22Rv1 (cell line): ENCODE data around the gene SPEG.

ENCODE experiments used
- ZFX ChIP-seq: fragments of 450-650 bp; IDR thresholded peaks from 2 replicates; pipeline ENCODE4 v1.6.1; 2017; ENCODE audit warnings: antibody characterized with exemption, borderline replicate concordance
- TF ChIP-seq, protein P1 (sequence below): fragments of 450-650 bp; IDR thresholded peaks from 2 replicates; pipeline ENCODE4 v1.5.1; 2017; ENCODE audit warnings: mild to moderate bottlenecking

DNA sequence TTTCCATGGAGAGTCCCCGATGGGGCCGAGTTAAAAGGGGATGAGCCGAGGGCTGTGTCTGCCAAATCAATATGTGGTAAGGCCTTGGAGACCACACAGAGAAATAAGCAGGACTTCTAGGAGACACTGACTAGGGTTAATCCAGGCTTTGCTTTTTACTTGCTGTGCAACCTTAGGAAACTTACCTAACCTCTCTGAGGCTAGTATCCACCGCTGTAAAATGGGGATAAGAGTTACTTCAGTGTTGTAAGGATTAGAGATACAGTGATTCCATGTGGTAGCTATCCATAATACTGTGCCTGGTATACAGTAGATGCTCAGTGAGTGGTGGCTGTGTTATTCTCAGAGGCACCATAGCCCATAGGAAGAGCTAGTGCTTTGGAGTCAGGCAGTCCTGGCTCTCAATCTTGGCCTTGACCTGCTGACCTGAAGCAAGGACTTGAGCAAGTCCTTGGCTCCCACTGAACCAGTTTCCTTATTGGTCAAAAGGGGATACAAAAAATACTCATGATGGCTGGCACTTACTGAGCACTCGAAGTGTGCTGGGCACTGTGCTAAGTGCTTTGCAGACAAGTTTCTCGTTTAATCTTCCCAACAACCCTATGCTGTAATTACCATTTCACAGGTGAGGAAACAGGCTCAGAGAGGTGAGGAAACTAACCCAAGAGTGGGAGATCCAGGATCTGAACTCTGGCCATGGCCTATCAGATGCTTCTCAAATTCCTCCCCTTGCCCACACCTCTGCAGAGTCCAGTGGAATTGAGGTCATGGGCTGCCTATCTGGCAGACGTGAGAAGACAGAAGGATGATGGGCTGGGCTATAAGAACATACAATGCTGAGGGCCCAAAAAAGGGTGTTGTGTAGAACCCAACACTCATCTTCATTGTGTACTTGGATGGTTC, 28.4 kb upstream of the SPEG start:
- TF ChIP-seq, protein P1, sequence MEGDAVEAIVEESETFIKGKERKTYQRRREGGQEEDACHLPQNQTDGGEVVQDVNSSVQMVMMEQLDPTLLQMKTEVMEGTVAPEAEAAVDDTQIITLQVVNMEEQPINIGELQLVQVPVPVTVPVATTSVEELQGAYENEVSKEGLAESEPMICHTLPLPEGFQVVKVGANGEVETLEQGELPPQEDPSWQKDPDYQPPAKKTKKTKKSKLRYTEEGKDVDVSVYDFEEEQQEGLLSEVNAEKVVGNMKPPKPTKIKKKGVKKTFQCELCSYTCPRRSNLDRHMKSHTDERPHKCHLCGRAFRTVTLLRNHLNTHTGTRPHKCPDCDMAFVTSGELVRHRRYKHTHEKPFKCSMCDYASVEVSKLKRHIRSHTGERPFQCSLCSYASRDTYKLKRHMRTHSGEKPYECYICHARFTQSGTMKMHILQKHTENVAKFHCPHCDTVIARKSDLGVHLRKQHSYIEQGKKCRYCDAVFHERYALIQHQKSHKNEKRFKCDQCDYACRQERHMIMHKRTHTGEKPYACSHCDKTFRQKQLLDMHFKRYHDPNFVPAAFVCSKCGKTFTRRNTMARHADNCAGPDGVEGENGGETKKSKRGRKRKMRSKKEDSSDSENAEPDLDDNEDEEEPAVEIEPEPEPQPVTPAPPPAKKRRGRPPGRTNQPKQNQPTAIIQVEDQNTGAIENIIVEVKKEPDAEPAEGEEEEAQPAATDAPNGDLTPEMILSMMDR: no peak
- TF ChIP-seq ZFX: no peak
